NCI-H128 (cell line): ENCODE data around the gene ALDH1A1.
"Not testable (repeated sequence)": the region's sequence is repeated elsewhere in the genome, so short reads cannot be mapped to it uniquely, and the experiment has no call there.

Experiments used
- DNase-seq: peaks from one replicate; lab custom pipeline; 2025; ENCODE audit not compliant: unreplicated experiment; lab: John Stamatoyannopoulos, UW

ALDH1A1 gene

DNA sequence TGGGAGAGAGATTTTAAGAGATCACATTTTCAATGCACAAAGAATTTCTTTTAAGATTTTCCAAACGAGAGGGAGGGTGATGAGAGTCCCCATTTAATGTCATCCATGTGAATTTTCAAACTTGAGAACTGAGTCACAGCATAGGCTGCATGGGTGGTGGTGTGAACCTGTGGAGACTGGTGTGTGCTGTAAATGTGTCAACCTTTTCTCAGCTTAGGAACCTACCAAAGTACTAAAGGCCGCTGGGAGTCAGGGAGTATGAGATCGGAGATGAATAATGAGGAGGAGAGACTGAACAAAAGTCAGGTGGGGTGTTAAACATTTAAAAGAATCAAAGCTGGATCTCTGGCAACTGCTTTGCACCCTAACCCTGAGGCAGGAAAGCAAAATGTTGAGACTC lies 7.5 kb downstream of the ALDH1A1 start:
- DNase-seq: no peak

DNA sequence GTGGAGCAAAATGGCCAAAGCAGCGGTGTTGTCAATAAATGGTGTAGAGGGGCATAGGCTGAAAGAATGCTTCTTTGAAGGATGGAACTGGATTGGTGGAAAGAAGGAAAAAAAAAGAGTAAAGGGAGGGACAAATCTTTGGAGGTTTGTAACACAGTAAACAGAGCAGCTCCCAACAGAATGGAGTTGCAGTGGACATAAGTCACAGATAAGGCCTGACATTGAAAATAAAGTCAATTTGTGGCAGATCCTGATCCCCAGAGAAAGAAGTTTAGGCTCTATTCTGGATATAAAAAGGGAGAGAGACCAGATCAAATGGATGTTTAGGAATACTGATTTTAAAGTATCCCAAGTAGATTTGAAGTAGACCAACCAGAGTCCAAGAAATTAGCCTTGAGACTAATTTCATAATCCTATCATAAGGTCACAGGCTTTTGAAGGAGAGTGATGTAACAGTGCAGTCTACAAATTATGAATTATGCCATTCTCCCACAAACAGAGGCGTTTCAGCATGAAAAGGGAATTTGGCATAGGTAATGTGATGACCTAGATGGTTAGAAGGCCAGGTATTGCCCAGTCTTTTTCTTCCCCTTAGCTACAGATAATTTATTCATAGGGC lies 8.9 kb downstream of the ALDH1A1 start:
- DNase-seq: no peak

GRCh38 chr9:72942451-72942850 lies 10.4 kb downstream of the ALDH1A1 start:
- no peak for DNase-seq

GRCh38 chr9:72939581-72939980 lies 13.3 kb downstream of the ALDH1A1 start:
- DNase-seq: not testable (repeated sequence)

- DNase-seq: no peak
Observed at GRCh38 chr9:72937545-72937944, 15.3 kb downstream of the ALDH1A1 start.

DNA sequence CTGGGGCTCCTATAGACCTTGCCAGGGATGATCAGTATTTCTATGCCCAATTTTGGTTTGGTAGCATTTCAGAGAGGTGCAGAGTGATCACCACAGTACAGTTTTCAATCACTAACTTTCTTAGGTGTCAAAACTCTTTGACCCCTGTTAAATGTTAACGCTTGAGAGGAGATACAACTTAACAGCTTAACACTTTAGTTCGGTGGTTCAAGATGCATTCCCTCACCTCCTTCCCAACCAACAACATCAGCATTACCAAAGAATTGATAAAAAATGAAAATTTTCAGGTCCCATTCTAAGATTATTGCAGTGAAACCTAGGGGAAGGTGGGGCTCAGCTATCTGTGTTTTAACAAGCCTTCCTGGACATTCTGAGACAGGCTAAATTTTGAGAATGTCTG lies 16.2 kb downstream of the ALDH1A1 start:
- DNase-seq: no peak

DNA sequence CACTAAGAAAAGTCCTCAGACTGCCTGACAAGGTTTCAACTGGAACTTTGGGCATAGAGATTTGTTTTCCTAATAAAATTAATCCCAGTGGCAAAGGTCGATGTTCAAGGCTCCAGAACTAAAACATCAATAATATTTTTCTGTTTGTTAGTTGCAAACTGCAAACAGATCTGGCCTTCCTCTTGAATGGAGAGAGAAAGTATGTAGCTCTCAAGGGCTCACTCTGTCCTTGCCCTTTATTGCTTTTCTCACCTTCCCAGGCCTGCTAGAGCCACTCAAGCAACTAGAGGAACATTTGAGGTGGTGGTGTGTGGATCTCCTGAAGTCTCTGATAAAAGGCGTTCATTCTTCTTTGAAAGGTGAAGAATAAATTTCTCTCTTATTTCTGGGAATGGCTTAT lies 16.6 kb downstream of the ALDH1A1 start:
- no peak for DNase-seq

DNA sequence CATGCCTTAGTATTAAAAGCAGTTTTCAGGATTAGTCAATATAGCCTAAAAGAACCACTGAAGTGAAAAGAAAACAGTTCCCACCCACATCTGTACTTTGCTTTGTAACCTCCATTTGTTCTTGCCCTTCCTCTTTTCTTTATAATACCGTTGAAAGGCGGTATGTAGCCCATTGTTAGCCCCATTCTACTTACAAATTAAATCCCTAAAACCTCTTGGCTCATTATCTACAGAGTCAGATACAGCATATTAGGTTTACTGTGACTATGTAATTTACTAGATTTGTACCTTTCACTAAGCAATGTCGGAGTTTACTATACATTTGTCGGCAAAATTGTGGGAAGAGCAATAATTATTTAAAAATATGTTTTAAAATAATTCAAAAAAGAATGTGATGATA lies 17.3 kb downstream of the ALDH1A1 start:
- no peak for DNase-seq

DNA sequence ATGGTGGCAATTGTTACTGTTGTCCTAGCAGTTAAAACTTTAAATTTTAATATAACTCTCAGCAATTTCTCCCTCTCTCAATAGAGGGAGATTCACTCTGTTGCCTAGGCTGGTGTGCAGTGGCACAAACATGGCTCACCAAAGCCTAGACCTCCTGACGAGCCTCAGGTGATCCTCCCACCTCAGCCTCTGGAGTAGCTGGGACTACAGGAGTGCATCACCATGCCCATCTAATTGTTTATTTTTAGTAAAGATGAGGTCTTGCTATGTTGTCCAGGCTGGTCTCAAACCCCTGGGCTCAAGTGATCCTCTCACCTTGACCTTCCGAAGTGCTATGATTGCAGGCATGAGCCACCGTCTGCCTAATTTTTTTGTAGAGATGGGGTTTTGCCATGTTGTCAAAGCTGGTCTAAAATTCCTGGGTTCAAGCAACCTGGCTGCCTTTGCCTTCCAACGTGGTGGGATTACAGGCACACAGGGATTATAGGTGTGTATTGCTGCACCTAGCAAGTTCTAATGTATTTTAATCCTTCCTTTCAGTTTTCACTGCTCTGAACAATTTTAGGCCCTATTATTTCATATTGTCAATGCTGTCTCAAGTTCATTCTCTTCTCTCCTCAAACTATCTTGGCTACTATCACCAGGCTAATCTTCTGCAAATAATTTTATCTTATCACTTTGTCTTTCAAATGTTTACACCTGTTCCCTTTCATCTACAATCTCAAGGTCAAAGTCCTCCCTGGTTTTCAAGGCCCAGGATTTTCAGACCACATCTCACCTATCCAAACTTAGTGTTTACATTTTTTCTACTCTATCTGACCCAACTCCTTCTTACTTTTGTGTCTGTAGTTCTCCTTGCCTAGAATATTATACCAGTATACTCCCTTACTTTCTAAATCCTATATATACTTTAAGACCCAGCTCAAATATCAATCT lies 18.9 kb downstream of the ALDH1A1 start:
- no peak for DNase-seq

- no peak for DNase-seq
Observed at GRCh38 chr9:72932619-72933018, 20.2 kb downstream of the ALDH1A1 start.

GRCh38 chr9:72931897-72932296 lies 21.0 kb downstream of the ALDH1A1 start:
- no peak for DNase-seq

GRCh38 chr9:72931437-72931836 lies 21.4 kb downstream of the ALDH1A1 start:
- DNase-seq: no peak

DNA sequence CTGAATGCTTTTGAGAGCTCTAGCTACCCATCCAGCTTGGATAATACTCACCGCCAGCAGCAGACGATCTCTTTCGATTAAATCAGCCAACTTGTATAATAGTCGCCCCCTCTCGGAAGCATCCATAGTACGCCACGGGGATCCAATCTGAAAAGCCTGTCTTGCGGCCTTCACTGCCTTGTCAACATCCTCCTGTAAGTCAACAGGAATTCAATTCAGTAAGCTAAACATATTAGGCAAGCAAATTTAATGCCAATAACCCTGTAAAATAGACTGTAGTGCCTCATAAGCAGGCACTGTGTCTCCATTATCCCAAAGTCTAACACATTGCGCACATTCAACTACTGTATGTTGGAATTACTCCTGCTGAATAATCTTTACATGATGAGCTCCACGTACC lies 22.0 kb downstream of the ALDH1A1 start:
- no peak for DNase-seq

DNA sequence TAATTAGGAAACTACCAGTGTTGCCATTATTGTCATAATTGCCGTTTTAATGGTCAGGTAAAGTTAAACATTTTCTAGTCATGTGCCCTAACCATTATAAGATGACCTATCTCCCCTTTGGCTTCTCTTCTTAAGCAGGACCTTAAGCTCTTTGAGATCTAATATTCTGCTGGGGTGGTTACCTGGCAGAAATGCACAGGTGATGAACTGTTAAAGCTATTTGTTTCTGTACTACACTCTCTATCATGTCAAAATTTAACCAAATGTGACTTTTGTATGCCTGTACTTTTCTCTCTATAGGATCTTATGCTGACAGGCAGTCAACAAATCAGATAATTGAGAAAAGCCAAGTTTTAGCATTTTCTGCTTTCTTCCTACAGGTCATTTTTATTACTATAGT lies 23.3 kb downstream of the ALDH1A1 start:
- DNase-seq: no peak

- DNase-seq: no peak
Observed at GRCh38 chr9:72928042-72928507, 24.8 kb downstream of the ALDH1A1 start.

DNA sequence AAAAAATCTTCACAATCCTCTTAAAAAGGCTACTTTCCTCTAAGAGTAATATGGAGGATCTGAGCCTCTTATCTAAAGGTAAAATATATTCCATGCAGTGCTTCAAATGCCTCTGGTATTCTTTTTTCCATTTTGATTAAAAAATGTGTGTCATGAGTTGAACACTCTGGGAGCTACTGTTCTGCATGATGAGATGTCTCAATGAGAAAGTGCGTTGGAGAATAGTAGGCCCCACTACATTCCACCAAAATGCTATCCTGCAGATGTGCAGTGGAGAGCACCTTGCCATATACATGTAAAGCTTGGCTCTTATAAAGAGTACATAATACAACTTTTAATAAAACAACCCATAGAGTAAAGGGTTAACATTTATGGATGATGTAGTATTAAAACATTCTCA lies 26.3 kb downstream of the ALDH1A1 start:
- no peak for DNase-seq

DNA sequence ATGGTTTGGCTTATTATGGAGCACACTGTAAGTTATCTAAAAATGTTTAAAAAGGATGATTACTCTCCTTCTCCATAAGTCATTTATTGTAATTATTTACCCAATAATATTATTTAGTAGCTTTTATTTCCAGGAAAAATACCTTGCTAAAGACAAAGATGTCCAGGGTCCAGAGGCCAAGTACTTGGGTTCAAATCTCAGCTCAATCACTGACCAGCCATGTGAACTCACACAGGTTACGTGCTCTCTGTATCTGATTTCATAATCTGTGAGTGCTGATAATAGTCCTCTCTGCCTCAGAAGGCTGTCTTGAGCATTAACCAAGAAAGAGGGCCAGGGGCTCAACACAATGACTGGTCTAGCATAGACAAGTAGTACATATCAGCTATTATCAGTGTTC lies 27.0 kb downstream of the ALDH1A1 start:
- no peak for DNase-seq

GRCh38 chr9:72925126-72925789 lies 27.6 kb downstream of the ALDH1A1 start:
- no peak for DNase-seq

DNA sequence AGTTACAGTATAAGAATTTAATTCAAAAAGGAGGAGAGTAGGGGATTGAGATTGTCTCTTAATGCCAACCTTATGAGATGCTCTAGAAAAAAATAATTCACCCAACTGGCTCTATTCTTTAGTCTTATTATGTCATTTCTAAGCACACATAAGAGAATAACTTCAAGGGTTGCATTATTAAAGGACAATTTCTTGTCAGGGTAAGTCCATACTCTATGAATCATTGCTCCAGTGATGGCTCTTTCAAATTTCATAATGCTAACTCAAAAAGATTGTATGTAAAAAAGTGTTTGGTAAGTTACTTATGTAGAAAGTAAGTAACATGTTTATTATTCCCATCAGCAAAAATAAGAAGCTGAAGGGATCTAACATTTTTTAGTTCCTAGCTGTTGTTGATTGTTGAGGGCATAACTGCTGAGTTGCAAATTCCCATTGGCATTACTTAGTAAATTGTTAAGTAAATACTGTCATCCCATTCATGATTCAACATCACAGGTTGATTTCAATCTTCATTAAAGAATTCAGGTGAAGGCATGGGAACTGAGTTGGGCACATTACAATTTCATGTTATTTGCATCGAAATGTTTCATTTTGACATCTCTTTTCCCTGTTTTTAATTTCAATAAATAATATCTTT lies 28.6 kb downstream of the ALDH1A1 start:
- no peak for DNase-seq

GRCh38 chr9:72923077-72923476 lies 29.8 kb downstream of the ALDH1A1 start:
- no peak for DNase-seq

DNA sequence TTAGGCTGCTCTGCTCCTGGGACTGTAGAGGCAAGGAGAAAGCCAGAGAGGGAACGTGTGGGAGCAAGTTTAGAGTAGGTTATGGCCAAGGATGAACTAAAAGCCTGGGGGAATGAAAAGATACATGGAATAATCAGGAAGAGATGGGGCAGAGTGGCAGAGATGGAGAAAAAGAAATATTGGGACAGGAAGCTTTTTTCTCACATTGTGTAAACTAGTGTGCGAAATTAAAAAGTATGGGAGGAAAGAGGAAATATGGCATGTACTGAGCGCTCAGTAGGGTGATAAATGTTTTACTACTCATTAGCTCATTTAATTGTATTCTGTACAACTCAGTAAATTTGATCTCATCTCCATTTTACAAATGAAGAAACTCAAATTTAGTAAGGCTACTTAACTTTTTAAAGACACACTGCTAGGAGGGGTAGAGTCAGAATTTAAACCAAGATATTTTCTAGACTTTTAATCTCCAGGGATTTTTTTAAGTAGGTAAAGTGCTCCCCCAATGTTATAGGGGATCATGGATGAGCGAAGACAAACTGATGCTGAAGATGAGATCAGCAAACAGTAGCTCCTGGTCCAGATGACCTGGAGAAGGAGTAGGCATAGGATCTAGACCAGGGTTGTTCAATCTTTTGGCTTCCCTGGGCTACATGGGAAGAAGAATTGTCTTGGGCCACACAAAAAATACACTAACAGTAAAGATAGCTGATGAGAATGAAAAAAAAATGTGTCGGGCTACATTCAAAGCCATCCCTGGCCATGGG lies 30.8 kb downstream of the ALDH1A1 start:
- no peak for DNase-seq
